H9 (cell line): ENCODE results near the gene ZNF300. TPM values are rescaled to one million over a fixed set of nuclear protein-coding genes. Genes with fewer than 3 reads are reported as not detected.

Experiments
- DNase-seq: peaks from one replicate; pipeline ENCODE4 v3.0.0-alpha.2; 2017
- H2AFZ ChIP-seq: one replicate; pipeline ENCODE4 v1.6.1; 2013; ENCODE audit warnings: mild to moderate bottlenecking, low read length, control low read depth, moderate library complexity
- H2AK5ac ChIP-seq: 2 replicates; pipeline ENCODE4 v1.6.1; 2013; ENCODE audit warnings: low read length, control low read depth, mixed read lengths; ENCODE audit not compliant: insufficient read length
- H2BK120ac ChIP-seq: one replicate; pipeline ENCODE4 v1.6.1; 2013; ENCODE audit warnings: low read depth, mild to moderate bottlenecking, low read length, control low read depth, inconsistent platforms; ENCODE audit not compliant: poor library complexity, severe bottlenecking
- H2BK12ac ChIP-seq: 2 replicates; pipeline ENCODE4 v1.6.1; 2013; ENCODE audit warnings: low read length, control low read depth, mixed read lengths, low read depth; ENCODE audit not compliant: insufficient read length
- H2BK15ac ChIP-seq: 2 replicates; pipeline ENCODE4 v1.6.1; 2013; ENCODE audit warnings: low read depth, low read length, control low read depth
- H2BK20ac ChIP-seq: one replicate; pipeline ENCODE4 v1.6.1; 2013; ENCODE audit warnings: low read depth, mild to moderate bottlenecking, low read length, control low read depth, inconsistent platforms; ENCODE audit not compliant: poor library complexity, severe bottlenecking
- H2BK5ac ChIP-seq: 2 replicates; pipeline ENCODE4 v1.6.1; 2013; ENCODE audit warnings: low read length, control low read depth, mixed read lengths; ENCODE audit not compliant: insufficient read length
- H3K14ac ChIP-seq: 2 replicates; pipeline ENCODE4 v1.6.1; 2013; ENCODE audit warnings: low read length, control low read depth; ENCODE audit not compliant: insufficient read depth
- H3K18ac ChIP-seq: 2 replicates; pipeline ENCODE4 v1.6.1; 2013; ENCODE audit warnings: low read depth, mild to moderate bottlenecking, mixed read lengths, low read length, control low read depth; ENCODE audit not compliant: insufficient read length
- H3K23ac ChIP-seq: 2 replicates; pipeline ENCODE4 v1.6.1; 2013; ENCODE audit warnings: low read length, control low read depth, mixed read lengths, low read depth; ENCODE audit not compliant: insufficient read length
- H3K23me2 ChIP-seq: 2 replicates; pipeline ENCODE4 v1.6.1; 2013; ENCODE audit warnings: low read depth, mild to moderate bottlenecking, mixed read lengths, low read length, control low read depth; ENCODE audit not compliant: insufficient read length, poor library complexity, severe bottlenecking
- H3K27ac ChIP-seq: 2 replicates; pipeline ENCODE4 v1.5.1; 2013; ENCODE audit warnings: low read length, control low read depth, mixed read lengths, low read depth; ENCODE audit not compliant: insufficient read length
- H3K27me3 ChIP-seq: 2 replicates; pipeline ENCODE4 v1.6.1; 2013; ENCODE audit warnings: low read length, control low read depth, inconsistent platforms; ENCODE audit not compliant: insufficient read depth
- H3K4ac ChIP-seq: 2 replicates; pipeline ENCODE4 v1.6.1; 2013; ENCODE audit warnings: low read depth, mild to moderate bottlenecking, control low read depth, inconsistent platforms, low read length, moderate library complexity
- H3K4me1 ChIP-seq: 2 replicates; pipeline ENCODE4 v1.6.1; 2013; ENCODE audit warnings: low read length, control low read depth, inconsistent platforms; ENCODE audit not compliant: insufficient read depth
- H3K4me2 ChIP-seq: 2 replicates; pipeline ENCODE4 v1.6.1; 2013; ENCODE audit warnings: low read length, control low read depth, mixed read lengths; ENCODE audit not compliant: insufficient read length, insufficient read depth
- H3K56ac ChIP-seq: 2 replicates; pipeline ENCODE4 v1.6.1; 2013; ENCODE audit warnings: low read depth, mild to moderate bottlenecking, mixed read lengths, low read length, control low read depth; ENCODE audit not compliant: insufficient read length
- H3K79me1 ChIP-seq: 2 replicates; pipeline ENCODE4 v1.6.1; 2013; ENCODE audit warnings: low read depth, mild to moderate bottlenecking, moderate library complexity, low read length, control low read depth, inconsistent platforms; ENCODE audit not compliant: insufficient read depth, poor library complexity, severe bottlenecking
- H3K79me2 ChIP-seq: 2 replicates; pipeline ENCODE4 v1.6.1; 2013; ENCODE audit warnings: low read length, control low read depth, inconsistent platforms; ENCODE audit not compliant: insufficient read depth
- H3K9ac ChIP-seq: 2 replicates; pipeline ENCODE4 v1.6.1; 2013; ENCODE audit warnings: low read length, control low read depth, mixed read lengths; ENCODE audit not compliant: insufficient read length; ENCODE audit errors: extremely low read depth
- H3K9me3 ChIP-seq: one replicate; pipeline ENCODE4 v1.6.1; 2013; ENCODE audit warnings: low read depth, low read length, inconsistent platforms; ENCODE audit not compliant: control insufficient read depth
- H3T11ph ChIP-seq: one replicate; pipeline ENCODE4 v1.6.1; 2013; ENCODE audit warnings: mild to moderate bottlenecking, low read length, control low read depth, inconsistent platforms
- H4K20me1 ChIP-seq: one replicate; pipeline ENCODE4 v1.6.1; 2013; ENCODE audit not compliant: control insufficient read depth, insufficient read length, insufficient read depth
- H4K5ac ChIP-seq: 2 replicates; pipeline ENCODE4 v1.6.1; 2013; ENCODE audit warnings: low read depth, mild to moderate bottlenecking, mixed read lengths, low read length, control low read depth; ENCODE audit not compliant: insufficient read length
- H4K8ac ChIP-seq: replicated peaks from 2 replicates; pipeline ENCODE4 v1.6.1; 2013; ENCODE audit warnings: low read length, control low read depth, mixed read lengths, low read depth; ENCODE audit not compliant: insufficient read length
- H4K91ac ChIP-seq: 2 replicates; pipeline ENCODE4 v1.6.1; 2013; ENCODE audit warnings: low read depth, mild to moderate bottlenecking, moderate library complexity, mixed read lengths, low read length, control low read depth; ENCODE audit not compliant: insufficient read length
- H3K27ac Mint-ChIP-seq, 3 experiments: 2 replicates in 2 of 3; 3 replicates in 1 of 3; pipeline ENCODE4 v1.8.0; 2020 to 2021; ENCODE audit warnings: mixed read lengths in 3 of 3, mild to moderate bottlenecking in 1 of 3, moderate library complexity in 1 of 3
- H3K27me3 Mint-ChIP-seq: 2 replicates; pipeline ENCODE4 v1.8.0; 2021; ENCODE audit warnings: low read depth, mild to moderate bottlenecking, moderate library complexity, mixed read lengths
- H3K36me3 Mint-ChIP-seq, 3 experiments: 2 replicates in 2 of 3; 3 replicates in 1 of 3; pipeline ENCODE4 v1.8.0; 2020 to 2021; ENCODE audit warnings: low read depth in 3 of 3, mixed read lengths in 3 of 3; ENCODE audit not compliant: insufficient read depth in 1 of 3
- H3K4me1 Mint-ChIP-seq, 2 experiments: 2 replicates each; pipeline ENCODE4 v1.8.0; 2020; ENCODE audit warnings: mixed read lengths in 2 of 2
- H3K4me3 Mint-ChIP-seq, 2 experiments: 2 replicates in 1 of 2; 3 replicates in 1 of 2; pipeline ENCODE4 v1.8.0; 2020 to 2021; ENCODE audit warnings: mild to moderate bottlenecking in 2 of 2, mixed read lengths in 2 of 2, moderate library complexity in 1 of 2
- H3K9me3 Mint-ChIP-seq, 2 experiments: 2 replicates in 1 of 2; 3 replicates in 1 of 2; pipeline ENCODE4 v1.8.0; 2020; ENCODE audit warnings: mild to moderate bottlenecking in 2 of 2, mixed read lengths in 2 of 2, moderate library complexity in 1 of 2
- total RNA-seq: library from RNA; stranded (reverse); gene quantifications from 2 replicates; pipeline ENCODE4 v1.2.1, GENCODE V29; 2021
- TF ChIP-seq, protein P1 (sequence below): fragments of 200-600 bp; sonication (generic); conservative IDR thresholded peaks from 3 replicates; pipeline ENCODE4 v1.8.0; 2021; ENCODE audit warnings: antibody characterized with exemption, mild to moderate bottlenecking

The ZNF300 gene
- total RNA-seq, 1 experiment from 2014 or later: 7.7 TPM

DNA sequence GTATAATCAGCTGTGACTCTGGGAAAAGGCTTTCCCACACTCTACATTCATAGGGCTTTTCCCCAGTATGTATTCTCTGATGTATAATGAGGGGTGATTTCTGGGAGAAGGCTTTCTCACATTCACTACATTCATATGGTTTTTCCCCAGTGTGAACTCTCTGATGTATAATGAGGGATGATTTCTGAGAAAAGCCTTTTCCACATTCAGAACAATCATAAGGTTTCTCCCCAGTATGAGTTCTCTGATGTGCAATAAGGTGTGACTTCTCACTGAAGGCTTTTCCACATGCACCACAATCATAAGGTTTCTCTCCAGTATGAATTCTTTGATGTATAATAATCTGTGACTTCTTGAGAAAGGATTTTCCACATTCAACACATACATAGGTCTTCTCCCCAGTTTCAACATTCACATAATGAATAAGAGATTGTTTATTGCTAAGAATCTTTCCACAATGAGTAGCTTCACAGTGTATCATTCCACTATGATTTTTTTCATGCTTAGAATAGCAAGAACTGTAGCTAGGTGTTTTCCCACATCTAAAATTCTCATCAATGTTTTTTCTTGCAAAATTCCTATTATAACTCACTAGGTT is 26.7 kb upstream of the ZNF300 start:
- H2BK20ac ChIP-seq: no peak overlapping the region
- Mint-ChIP-seq H3K27ac (no peak overlapping the region), H3K27me3 (peaks cover 3% of the 10 kb centered on the region), H3K36me3 (peaks cover 7 to 37% (median 11%) of the 10 kb centered on the region in 3 experiments; a peak in 6 of 7 replicates), H3K9me3 (peaks cover 86 to 89% of the 10 kb centered on the region in 2 experiments), H3K4me3 (no peak overlapping the region), H3K4me1 (no peaks in the 10 kb centered on the region)
- H3K9me3 ChIP-seq: peaks cover 64% of the 10 kb centered on the region
- no peak overlapping the region for H3T11ph ChIP-seq
- H4K91ac ChIP-seq: no peak overlapping the region
- H2BK15ac ChIP-seq: no peak overlapping the region
- no peaks in the 10 kb centered on the region for H3K79me2 ChIP-seq
- H4K20me1 ChIP-seq: no peaks in the 10 kb centered on the region
- H2AFZ ChIP-seq: no peak overlapping the region
- H3K56ac ChIP-seq: no peak overlapping the region
- no peak overlapping the region for H2BK120ac ChIP-seq
- no peak overlapping the region for H3K14ac ChIP-seq
- H3K27ac ChIP-seq: no peak overlapping the region
- no peak overlapping the region for H4K5ac ChIP-seq
- H3K79me1 ChIP-seq: no peaks in the 10 kb centered on the region
- H4K8ac ChIP-seq: no peak overlapping the region
- no peaks in the 10 kb centered on the region for H3K27me3 ChIP-seq
- no peak overlapping the region for H3K4me2 ChIP-seq
- no peaks in the 10 kb centered on the region for H3K4me1 ChIP-seq
- no peak overlapping the region for H3K4ac ChIP-seq
- no peak overlapping the region for H2AK5ac ChIP-seq
- no peak for DNase-seq
- H2BK5ac ChIP-seq: no peak overlapping the region
- no peak overlapping the region for H2BK12ac ChIP-seq
- H3K23me2 ChIP-seq: no peaks in the 10 kb centered on the region
- H3K9ac ChIP-seq: no peak overlapping the region
- H3K23ac ChIP-seq: no peak overlapping the region
- no peak overlapping the region for H3K18ac ChIP-seq
- TF ChIP-seq, protein P1, sequence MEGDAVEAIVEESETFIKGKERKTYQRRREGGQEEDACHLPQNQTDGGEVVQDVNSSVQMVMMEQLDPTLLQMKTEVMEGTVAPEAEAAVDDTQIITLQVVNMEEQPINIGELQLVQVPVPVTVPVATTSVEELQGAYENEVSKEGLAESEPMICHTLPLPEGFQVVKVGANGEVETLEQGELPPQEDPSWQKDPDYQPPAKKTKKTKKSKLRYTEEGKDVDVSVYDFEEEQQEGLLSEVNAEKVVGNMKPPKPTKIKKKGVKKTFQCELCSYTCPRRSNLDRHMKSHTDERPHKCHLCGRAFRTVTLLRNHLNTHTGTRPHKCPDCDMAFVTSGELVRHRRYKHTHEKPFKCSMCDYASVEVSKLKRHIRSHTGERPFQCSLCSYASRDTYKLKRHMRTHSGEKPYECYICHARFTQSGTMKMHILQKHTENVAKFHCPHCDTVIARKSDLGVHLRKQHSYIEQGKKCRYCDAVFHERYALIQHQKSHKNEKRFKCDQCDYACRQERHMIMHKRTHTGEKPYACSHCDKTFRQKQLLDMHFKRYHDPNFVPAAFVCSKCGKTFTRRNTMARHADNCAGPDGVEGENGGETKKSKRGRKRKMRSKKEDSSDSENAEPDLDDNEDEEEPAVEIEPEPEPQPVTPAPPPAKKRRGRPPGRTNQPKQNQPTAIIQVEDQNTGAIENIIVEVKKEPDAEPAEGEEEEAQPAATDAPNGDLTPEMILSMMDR: no peak
